Sigmoid colon (tissue), 4 donors: ENCODE results near the gene HIF1A.

ENCODE experiments used
- POLR2A ChIP-seq, 2 donors: fragments of 450-650 bp; IDR thresholded peaks; one replicate each; pipeline ENCODE4 v1.6.1; 2016; ENCODE audit warnings: antibody characterized with exemption in 2 of 2, mild to moderate bottlenecking in 2 of 2, moderate library complexity in 2 of 2
- POLR2AphosphoS5 ChIP-seq, 4 donors: sonication (generic); formaldehyde crosslinking; IDR thresholded peaks; one replicate each; pipeline ENCODE4 v1.6.1; 2017; ENCODE audit warnings: antibody characterized with exemption in 4 of 4
- TF ChIP-seq, protein P1 (sequence below), 4 experiments: fragments of 450-650 bp in 3 of 4; fragments of 200-600 bp in 1 of 4; IDR thresholded peaks; one replicate each; pipeline ENCODE4 v1.5.1; 2016 to 2019; ENCODE audit warnings: antibody characterized with exemption in 4 of 4, mild to moderate bottlenecking in 3 of 4, moderate library complexity in 2 of 4

DNA sequence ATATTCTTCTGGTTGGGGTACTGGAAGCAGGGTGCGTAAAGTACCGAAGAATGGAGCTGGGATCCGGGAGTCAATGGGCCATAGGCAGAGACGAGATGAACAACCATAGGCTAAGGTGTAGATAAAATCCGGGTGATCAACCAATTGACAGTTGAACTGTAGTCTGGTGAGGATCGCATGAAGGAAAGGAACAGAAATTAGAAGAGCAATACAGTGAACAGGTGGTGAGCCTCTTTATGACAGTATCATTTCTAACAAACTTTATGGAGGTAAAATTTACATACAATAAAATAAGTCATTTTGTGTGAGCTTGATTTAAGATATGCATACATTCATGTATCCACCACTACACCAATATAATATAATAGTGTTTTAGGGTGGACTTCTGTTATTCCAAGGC, 13.9 kb upstream of the HIF1A start:
- TF ChIP-seq POLR2A (IDR thresholded peaks at IDR 0.05): no peak
- TF ChIP-seq, protein P1, sequence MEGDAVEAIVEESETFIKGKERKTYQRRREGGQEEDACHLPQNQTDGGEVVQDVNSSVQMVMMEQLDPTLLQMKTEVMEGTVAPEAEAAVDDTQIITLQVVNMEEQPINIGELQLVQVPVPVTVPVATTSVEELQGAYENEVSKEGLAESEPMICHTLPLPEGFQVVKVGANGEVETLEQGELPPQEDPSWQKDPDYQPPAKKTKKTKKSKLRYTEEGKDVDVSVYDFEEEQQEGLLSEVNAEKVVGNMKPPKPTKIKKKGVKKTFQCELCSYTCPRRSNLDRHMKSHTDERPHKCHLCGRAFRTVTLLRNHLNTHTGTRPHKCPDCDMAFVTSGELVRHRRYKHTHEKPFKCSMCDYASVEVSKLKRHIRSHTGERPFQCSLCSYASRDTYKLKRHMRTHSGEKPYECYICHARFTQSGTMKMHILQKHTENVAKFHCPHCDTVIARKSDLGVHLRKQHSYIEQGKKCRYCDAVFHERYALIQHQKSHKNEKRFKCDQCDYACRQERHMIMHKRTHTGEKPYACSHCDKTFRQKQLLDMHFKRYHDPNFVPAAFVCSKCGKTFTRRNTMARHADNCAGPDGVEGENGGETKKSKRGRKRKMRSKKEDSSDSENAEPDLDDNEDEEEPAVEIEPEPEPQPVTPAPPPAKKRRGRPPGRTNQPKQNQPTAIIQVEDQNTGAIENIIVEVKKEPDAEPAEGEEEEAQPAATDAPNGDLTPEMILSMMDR (IDR thresholded peaks at IDR 0.05): no peak
- TF ChIP-seq POLR2AphosphoS5 (IDR thresholded peaks at IDR 0.05): no peak
